ENCODE results near the gene PLD3.

The PLD3 gene

DNA sequence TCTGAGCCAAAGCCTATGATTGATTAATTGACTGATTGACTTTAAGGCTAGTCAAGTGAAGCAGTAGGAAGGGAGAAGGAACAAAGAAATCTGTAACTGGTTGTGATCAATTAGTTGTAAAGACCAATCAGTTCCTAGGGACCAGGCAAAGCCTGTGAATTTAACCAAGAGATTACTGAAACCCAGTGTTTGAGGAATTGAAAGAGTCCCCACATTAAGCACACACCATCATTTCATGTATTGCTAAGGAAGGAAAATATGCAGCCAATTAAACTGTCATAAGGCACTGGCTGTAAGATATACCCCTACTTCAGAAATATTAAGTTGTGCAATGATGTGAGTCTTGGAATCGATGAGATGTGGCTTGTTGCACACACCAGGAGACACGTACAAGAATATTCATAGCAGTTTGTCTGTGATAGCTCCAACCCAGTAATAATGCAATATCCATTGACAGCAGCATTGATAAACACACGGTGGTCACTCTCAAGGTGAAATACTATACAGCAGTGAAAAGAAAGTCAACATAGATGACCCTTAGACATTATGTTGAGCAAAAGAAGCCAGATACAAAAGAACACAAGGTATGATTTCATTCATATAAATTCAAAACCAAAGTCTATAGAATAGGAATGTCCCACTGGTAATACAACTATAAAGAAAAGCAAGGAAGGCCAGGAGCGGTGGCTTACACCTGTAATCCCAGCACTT is 9.3 kb upstream of the PLD3 start:
- Histone ChIP-seq H3K27me3 (replicated peaks; ENCODE audit: control insufficient read depth, insufficient read depth, low read length) (no peaks in the 10 kb centered on the region), H3K4me3 (replicated peaks; ENCODE audit: low read depth, low read length) (no peak overlapping the region), H3K36me3 (ENCODE audit: control insufficient read depth, insufficient read depth, low read length) (peaks cover 13% of the 10 kb centered on the region)
- TF ChIP-seq, protein P1, sequence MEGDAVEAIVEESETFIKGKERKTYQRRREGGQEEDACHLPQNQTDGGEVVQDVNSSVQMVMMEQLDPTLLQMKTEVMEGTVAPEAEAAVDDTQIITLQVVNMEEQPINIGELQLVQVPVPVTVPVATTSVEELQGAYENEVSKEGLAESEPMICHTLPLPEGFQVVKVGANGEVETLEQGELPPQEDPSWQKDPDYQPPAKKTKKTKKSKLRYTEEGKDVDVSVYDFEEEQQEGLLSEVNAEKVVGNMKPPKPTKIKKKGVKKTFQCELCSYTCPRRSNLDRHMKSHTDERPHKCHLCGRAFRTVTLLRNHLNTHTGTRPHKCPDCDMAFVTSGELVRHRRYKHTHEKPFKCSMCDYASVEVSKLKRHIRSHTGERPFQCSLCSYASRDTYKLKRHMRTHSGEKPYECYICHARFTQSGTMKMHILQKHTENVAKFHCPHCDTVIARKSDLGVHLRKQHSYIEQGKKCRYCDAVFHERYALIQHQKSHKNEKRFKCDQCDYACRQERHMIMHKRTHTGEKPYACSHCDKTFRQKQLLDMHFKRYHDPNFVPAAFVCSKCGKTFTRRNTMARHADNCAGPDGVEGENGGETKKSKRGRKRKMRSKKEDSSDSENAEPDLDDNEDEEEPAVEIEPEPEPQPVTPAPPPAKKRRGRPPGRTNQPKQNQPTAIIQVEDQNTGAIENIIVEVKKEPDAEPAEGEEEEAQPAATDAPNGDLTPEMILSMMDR (IDR thresholded peaks at IDR 0.05; ENCODE audit: insufficient read depth, low read length, poor library complexity, severe bottlenecking), result no peak
- DNase-seq (ENCODE audit: extremely low read depth, insufficient read length), result no peak

DNA sequence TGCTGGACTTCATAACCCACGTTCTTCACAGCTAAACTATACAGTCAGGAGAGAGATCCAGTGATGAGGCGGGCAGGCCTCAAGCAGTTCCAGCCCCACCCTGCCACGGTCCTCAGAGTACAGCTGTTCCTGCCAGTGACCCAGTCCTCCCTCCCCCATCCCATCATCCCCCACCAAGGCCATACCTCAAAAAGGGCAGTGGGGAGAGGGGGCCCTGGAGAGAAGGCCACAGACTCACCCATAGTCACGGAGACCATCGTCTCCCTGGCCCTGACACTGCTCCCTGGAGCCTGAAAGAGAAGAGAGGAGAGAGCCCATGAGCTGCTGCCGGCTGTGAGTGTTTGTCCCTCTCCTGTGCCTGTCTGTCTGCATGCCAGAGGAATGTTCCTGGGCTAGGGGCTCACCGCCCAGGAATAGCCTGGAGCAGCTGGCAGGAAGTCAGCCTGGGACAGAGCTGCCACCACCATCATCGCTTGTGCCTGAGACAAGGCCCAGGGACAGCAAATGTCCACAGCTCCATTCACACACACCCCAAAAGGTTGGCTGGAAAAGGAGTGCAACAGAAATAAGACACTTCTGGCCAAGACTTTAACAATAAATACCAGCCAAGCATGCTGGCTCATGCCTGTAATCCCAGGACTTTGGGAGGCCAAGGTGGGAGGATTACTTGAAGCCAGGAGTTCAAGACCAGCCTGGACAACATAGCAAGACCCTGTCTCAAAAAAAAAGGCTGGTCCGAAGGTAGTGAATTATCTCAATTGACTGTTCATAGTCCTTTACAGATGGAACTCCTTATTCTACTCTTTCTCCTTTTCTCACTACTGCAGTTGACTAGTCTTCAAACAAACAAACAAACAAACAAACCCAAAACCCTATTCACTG is 6.7 kb upstream of the PLD3 start:
- TF ChIP-seq, protein P1 (IDR thresholded peaks at IDR 0.05; ENCODE audit: insufficient read depth, low read length, poor library complexity, severe bottlenecking), result no peak
- Histone ChIP-seq H3K27me3 (replicated peaks; ENCODE audit: control insufficient read depth, insufficient read depth, low read length) (no peaks in the 10 kb centered on the region), H3K4me3 (replicated peaks; ENCODE audit: low read depth, low read length) (no peak overlapping the region), H3K36me3 (ENCODE audit: control insufficient read depth, insufficient read depth, low read length) (peaks cover 3% of the 10 kb centered on the region)
- no peak for DNase-seq (ENCODE audit: extremely low read depth, insufficient read length)

DNA sequence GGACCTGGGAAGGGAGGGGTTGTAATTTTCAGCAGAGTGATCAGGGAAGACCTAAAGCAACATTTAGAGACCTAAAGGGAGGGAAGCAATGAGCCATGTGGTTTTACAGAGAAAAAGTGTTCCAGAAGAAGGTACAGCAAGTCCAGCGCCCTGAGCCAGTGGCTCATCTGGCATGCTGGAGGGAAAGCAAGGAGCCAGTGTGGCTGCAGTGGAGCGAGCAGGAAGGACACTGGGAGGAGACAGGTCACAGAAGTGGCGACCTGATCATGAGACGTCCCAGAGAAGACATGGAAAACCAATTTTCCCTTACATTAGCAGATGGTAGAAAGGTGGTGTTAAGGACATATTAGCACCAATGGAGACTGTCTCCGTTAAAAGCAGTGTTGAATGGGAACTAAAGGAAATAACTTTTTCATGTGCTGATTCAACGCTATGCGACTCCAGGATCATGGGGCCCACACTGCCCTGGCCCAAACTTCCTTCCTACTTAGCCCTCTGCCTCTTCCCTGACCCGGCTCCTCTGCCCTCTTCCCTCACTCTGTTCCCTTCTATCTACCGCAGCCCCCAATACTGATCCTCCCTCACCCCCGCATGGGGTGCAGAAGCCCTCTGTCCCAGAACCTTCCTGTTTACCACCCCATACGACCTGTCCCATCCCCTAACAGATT is 5.7 kb upstream of the PLD3 start:
- peaks cover 3% of the 10 kb centered on the region for H3K36me3 ChIP-seq (ENCODE audit: control insufficient read depth, insufficient read depth, low read length)
- TF ChIP-seq, protein P1 (IDR thresholded peaks at IDR 0.05; ENCODE audit: insufficient read depth, low read length, poor library complexity, severe bottlenecking), result no peak
- H3K4me3 ChIP-seq (replicated peaks; ENCODE audit: low read depth, low read length), result no peak overlapping the region
- DNase-seq (ENCODE audit: extremely low read depth, insufficient read length), result no peak
- H3K27me3 ChIP-seq (replicated peaks; ENCODE audit: control insufficient read depth, insufficient read depth, low read length), result no peaks in the 10 kb centered on the region

DNA sequence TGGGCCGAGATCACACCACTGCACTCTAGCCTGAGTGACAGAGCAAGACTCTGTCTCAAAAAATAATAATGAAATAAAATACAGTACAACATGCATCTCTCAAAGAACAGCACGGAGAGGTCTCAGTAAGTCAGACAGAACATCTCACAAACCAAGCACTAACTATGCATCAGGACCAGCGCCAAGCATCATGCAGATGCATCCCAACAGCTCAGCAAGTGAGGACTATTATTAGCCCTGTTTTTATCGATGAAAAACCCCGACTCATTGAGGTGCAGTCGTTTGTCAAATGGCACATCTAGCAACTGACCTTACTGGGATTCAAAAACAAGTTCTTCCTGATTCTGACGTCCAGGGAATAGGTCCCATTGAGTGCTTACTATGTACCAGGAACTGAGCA is 4.1 kb upstream of the PLD3 start:
- H3K4me3 ChIP-seq (replicated peaks; ENCODE audit: low read depth, low read length), result no peak overlapping the region
- TF ChIP-seq, protein P1 (IDR thresholded peaks at IDR 0.05; ENCODE audit: insufficient read depth, low read length, poor library complexity, severe bottlenecking), result no peak
- no peaks in the 10 kb centered on the region for H3K27me3 ChIP-seq (replicated peaks; ENCODE audit: control insufficient read depth, insufficient read depth, low read length)
- peaks cover 3% of the 10 kb centered on the region for H3K36me3 ChIP-seq (ENCODE audit: control insufficient read depth, insufficient read depth, low read length)
- no peak for DNase-seq (ENCODE audit: extremely low read depth, insufficient read length)

DNA sequence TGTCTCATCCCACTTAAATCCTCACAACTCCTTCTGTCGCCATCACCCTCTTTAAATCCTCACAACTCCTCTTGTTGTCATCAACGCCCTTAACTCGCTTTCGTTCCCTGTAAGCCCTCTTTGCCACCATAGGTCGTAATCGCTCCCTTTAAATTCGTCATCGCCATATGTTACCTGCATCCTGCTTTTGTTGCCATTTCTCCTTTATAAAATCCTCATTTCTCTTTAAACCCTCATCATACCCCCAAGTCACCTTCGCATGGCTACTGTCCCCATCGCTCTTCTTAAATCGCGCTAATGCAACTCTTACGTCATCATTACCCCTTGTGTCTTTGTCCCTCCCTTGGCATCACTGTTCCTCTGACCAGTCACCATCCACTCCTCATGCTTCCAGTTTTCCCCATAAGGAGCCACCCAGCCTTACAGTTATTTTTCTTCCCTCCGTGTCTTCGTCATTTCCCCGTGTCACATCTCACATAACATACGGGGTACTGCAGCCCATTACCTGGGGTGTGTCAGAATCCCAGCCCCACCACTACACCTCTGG is 539 bp downstream of the PLD3 start:
- TF ChIP-seq, protein P1 (IDR thresholded peaks at IDR 0.05; ENCODE audit: insufficient read depth, low read length, poor library complexity, severe bottlenecking), result no peak
- DNase-seq (ENCODE audit: extremely low read depth, insufficient read length), result no peak
- peak overlapping the region; percentile 91 for H3K4me3 ChIP-seq (replicated peaks; ENCODE audit: low read depth, low read length)
- no peaks in the 10 kb centered on the region for H3K27me3 ChIP-seq (replicated peaks; ENCODE audit: control insufficient read depth, insufficient read depth, low read length)
- peaks cover 3% of the 10 kb centered on the region; the same call in 1 of the 2 replicates for H3K36me3 ChIP-seq (ENCODE audit: control insufficient read depth, insufficient read depth, low read length)
